ENCODE results near the gene PEX19.

The PEX19 gene

GRCh38 chr1:160261556-160261892 lies 23.4 kb downstream of the PEX19 start:
- no peaks in the 10 kb centered on the region for H3K36me3 ChIP-seq (replicated peaks)
- DNase-seq (ENCODE audit: low spot score in 2 of 2): peak; percentile 32 to 44
- H3K4me3 ChIP-seq: peak overlapping the region; percentile 76
- no peaks in the 10 kb centered on the region; the same call in 1 of the 2 replicates for H3K27me3 ChIP-seq (ENCODE audit: low read depth)
- peaks cover 12% of the 10 kb centered on the region for H3K4me1 ChIP-seq
- in situ Hi-C loops (cut with MboI; ENCODE audit: low sequenced_read_pairs): no loop called here
- H3K9me3 ChIP-seq: no peaks in the 10 kb centered on the region

- Histone ChIP-seq H3K9me3 (no peaks in the 10 kb centered on the region), H3K36me3 (replicated peaks) (no peaks in the 10 kb centered on the region), H3K4me3 (peak overlapping the region; percentile 76), H3K27me3 (ENCODE audit: low read depth) (no peaks in the 10 kb centered on the region; the same call in 1 of the 2 replicates), H3K4me1 (peaks cover 12% of the 10 kb centered on the region)
- in situ Hi-C loops (cut with MboI; ENCODE audit: low sequenced_read_pairs): no loop called here
- peak; percentile 69 to 93 for DNase-seq (ENCODE audit: low spot score in 2 of 2)
Observed at GRCh38 chr1:160260406-160261382, 24.2 kb downstream of the PEX19 start.

DNA sequence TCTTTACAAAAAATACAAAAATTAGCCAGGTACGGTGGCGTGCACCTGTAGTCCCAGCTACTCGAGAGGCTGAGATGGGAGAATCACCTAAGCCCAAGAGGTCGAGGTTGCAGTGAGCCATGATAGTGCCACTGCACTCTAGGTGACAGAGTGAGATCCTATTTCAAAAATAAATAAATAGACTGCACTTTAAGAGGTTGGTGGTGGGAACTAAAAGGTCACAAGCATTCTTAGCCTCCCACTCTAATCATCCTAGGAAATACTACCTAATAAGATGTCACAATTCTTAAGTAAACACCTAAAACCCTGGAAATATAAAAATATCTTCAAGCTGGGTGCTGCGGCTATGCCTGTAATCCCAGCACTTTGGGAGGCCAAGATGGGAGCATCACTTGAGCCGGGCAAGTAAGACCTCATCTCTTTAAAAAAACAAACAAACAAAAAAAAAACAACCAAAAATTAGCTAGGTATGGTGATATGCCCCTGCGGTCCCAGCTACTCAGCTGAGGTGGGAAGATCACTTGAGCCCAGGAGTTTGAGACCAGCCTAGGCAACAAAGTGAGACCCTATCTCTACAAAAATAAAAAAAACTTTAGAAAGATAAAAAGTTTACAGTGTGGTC lies 26.6 kb downstream of the PEX19 start:
- in situ Hi-C loops (cut with MboI; ENCODE audit: low sequenced_read_pairs): no loop called here
- H3K4me1 ChIP-seq: peaks cover 12% of the 10 kb centered on the region
- no peak overlapping the region for H3K4me3 ChIP-seq

DNA sequence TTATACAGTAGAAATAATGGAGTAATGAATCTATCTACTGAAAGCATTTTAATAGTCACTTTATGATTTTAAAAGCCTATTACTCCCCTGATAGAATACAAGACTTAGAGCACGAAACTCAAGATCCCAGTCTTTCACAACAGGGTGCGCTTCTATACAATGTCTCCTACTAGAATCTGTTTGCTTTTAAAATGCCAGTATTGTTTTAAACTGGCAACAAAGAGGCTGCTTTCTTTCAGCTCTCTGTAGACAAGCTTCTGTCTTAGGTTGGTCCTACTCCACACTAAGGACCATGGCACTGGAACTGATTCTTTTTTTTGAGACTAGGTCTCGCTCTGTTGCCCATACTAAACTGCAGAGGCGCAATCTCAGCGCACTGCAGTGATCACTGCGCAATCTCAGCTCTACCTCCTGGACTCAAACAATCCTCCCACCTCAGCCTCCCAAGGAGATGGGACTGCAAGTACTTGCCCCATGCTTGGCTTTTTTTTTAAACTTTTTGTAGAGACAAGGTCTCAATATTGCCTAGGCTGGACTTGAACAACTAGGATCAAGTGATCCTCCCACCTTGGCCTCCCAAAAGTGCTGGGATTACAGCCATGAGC lies 27.4 kb downstream of the PEX19 start:
- Histone ChIP-seq H3K4me1 (peaks cover 8% of the 10 kb centered on the region), H3K4me3 (no peak overlapping the region), H3K36me3 (replicated peaks) (no peaks in the 10 kb centered on the region), H3K27me3 (ENCODE audit: low read depth) (no peaks in the 10 kb centered on the region), H3K9me3 (no peaks in the 10 kb centered on the region)
- in situ Hi-C loops (cut with MboI; ENCODE audit: low sequenced_read_pairs): no loop called here
- no peak for DNase-seq (ENCODE audit: low spot score in 2 of 2)

More for the DNA sequence above, 26.6 kb downstream of the PEX19 start:
- Histone ChIP-seq H3K27me3 (ENCODE audit: low read depth) (no peaks in the 10 kb centered on the region), H3K9me3 (no peaks in the 10 kb centered on the region), H3K36me3 (replicated peaks) (no peaks in the 10 kb centered on the region)
- no peak for DNase-seq (ENCODE audit: low spot score in 2 of 2)

DNA sequence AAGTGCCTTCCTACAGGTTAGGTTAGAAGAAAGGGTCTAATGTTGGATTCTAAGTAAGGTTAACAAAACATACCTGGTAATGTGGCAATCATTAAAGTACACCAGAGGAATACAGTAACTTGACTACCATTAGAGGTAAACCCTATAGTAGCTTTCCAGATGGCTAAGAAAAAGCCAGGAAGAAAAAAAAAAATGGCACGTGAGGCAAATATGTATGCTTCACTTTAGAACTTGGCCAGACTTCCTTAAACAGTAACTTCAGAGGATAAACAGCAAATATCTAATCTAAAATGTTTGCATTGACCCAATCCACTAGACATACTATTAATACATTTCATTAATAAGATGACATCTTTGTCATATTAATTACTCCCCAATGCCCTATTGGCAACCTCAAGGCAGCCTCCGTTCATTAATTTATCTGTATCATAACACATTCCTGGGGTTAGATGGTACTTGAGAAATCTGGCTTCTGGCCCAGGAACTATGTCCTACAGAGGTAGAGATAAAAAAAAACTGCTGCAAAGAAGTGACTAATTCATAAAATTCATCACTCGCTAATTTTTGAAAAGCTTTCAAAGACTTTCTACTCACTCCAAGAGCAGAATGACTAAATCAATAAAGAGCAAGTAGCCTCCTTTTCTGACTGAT lies 28.4 kb downstream of the PEX19 start:
- no peaks in the 10 kb centered on the region for H3K36me3 ChIP-seq (replicated peaks)
- in situ Hi-C loops (cut with MboI; ENCODE audit: low sequenced_read_pairs): no loop called here

GRCh38 chr1:160255781-160256300 lies 29.1 kb downstream of the PEX19 start:
- in situ Hi-C loops (cut with MboI; ENCODE audit: low sequenced_read_pairs): no loop called here

More for the DNA sequence above, 28.4 kb downstream of the PEX19 start:
- Histone ChIP-seq H3K4me1 (peaks cover 8% of the 10 kb centered on the region), H3K4me3 (no peak overlapping the region), H3K27me3 (ENCODE audit: low read depth) (no peaks in the 10 kb centered on the region), H3K9me3 (no peaks in the 10 kb centered on the region)
- DNase-seq (ENCODE audit: low spot score in 2 of 2): no peak

GRCh38 chr1:160251687-160252526 lies 33.0 kb downstream of the PEX19 start:
- H3K4me1 ChIP-seq: no peaks in the 10 kb centered on the region

More at GRCh38 chr1:160255781-160256300, 29.1 kb downstream of the PEX19 start:
- H3K4me1 ChIP-seq: peaks cover 5% of the 10 kb centered on the region
- no peaks in the 10 kb centered on the region for H3K9me3 ChIP-seq
- no peak overlapping the region for H3K4me3 ChIP-seq
- no peak for DNase-seq (ENCODE audit: low spot score in 2 of 2)
- H3K27me3 ChIP-seq (ENCODE audit: low read depth): no peaks in the 10 kb centered on the region
- peaks cover 3% of the 10 kb centered on the region; the same call in 1 of the 2 replicates for H3K36me3 ChIP-seq (replicated peaks)

DNA sequence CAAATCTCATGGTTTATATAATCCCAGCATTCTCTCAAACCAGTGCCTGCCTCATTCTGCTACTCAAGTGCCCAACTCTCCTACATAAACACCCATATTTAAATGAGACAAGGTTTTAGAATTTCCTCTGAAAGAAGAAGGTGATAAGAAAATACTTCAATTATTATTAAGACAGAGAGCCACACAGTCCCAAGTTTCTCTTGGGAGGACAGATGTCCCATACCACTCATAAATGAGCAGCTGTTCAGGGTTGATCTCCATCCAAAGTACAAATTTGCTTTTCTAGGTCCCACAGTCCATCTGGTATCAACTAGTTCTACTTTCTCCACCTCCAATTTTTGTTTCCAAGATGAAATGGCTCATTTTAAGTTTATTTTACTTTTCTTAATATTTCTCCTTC lies 33.9 kb downstream of the PEX19 start:
- Histone ChIP-seq H3K36me3 (replicated peaks) (peaks cover 3% of the 10 kb centered on the region; the same call in 1 of the 2 replicates), H3K9me3 (no peaks in the 10 kb centered on the region), H3K4me1 (no peaks in the 10 kb centered on the region), H3K27me3 (ENCODE audit: low read depth) (no peaks in the 10 kb centered on the region), H3K4me3 (no peak overlapping the region)
- no peak for DNase-seq (ENCODE audit: low spot score in 2 of 2)
- in situ Hi-C loops (cut with MboI; ENCODE audit: low sequenced_read_pairs): no loop called here

More at GRCh38 chr1:160251687-160252526, 33.0 kb downstream of the PEX19 start:
- Histone ChIP-seq H3K27me3 (ENCODE audit: low read depth) (no peaks in the 10 kb centered on the region), H3K9me3 (no peaks in the 10 kb centered on the region), H3K36me3 (replicated peaks) (peaks cover 3% of the 10 kb centered on the region; the same call in 1 of the 2 replicates), H3K4me3 (no peak overlapping the region)
- DNase-seq (ENCODE audit: low spot score in 2 of 2): peak; percentile 66 to 72
- in situ Hi-C loops (cut with MboI; ENCODE audit: low sequenced_read_pairs): no loop called here

DNA sequence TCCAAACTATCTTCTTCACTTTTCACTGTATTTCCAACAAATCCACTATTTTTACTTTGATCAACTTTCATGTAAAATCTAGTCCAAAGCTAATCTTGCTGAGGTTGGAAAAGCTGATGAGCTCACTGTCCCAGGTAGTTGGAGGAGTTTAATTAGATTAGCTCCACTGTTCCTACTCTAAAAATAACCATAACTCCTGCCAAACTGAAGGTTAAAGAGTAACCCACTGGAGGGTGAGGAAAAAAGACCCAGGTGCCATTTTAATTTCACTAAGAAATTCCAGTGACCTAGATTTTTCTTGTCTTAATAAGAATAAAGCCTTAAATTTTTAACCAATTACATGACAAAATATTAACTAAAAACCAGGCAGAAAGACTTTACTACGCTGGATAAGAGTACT lies 37.9 kb downstream of the PEX19 start:
- in situ Hi-C loops (cut with MboI; ENCODE audit: low sequenced_read_pairs): loop anchor here (10.0 to 25.0 kb wide), 2 partner anchors 142 to 310 kb away; partner anchors contain the start of genes IGSF9 and TAGLN2
- H3K27me3 ChIP-seq (ENCODE audit: low read depth): no peaks in the 10 kb centered on the region
- DNase-seq (ENCODE audit: low spot score in 2 of 2): no peak
- no peak overlapping the region for H3K4me3 ChIP-seq
- H3K9me3 ChIP-seq: no peaks in the 10 kb centered on the region
- H3K36me3 ChIP-seq (replicated peaks): peaks cover 12% of the 10 kb centered on the region
- H3K4me1 ChIP-seq: peaks cover 11% of the 10 kb centered on the region

DNA sequence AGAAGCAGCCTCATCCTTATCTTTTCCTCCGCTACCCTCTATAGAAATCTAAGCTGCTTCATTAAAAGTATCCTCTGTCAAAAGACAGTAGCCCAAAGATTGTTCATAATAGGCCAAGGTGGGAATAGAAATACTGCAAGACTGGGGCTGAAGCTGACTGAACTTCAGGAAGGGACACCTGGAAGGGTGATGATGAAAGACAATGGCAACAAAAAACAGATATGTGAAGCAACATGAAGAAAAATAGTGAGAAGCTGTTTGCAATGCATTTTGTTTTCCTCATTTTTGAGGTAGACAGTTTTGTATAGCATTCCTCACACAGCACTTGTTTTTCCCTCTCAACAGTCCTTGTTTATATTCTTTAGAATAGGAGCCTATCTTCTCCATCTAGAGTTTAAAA lies 39.5 kb downstream of the PEX19 start:
- Histone ChIP-seq H3K4me3 (no peak overlapping the region), H3K36me3 (replicated peaks) (peaks cover 18% of the 10 kb centered on the region), H3K9me3 (no peaks in the 10 kb centered on the region), H3K27me3 (ENCODE audit: low read depth) (no peaks in the 10 kb centered on the region), H3K4me1 (peaks cover 11% of the 10 kb centered on the region)
- in situ Hi-C loops (cut with MboI; ENCODE audit: low sequenced_read_pairs): loop anchor here (10.0 to 25.0 kb wide), 2 partner anchors 141 to 308 kb away; partner anchors contain the start of genes IGSF9 and TAGLN2
- DNase-seq (ENCODE audit: low spot score in 2 of 2): no peak

GRCh38 chr1:160244209-160244608 lies 40.7 kb downstream of the PEX19 start:
- Histone ChIP-seq H3K27me3 (ENCODE audit: low read depth) (no peaks in the 10 kb centered on the region), H3K9me3 (no peaks in the 10 kb centered on the region), H3K4me1 (peaks cover 11% of the 10 kb centered on the region), H3K36me3 (replicated peaks) (peaks cover 30% of the 10 kb centered on the region), H3K4me3 (no peak overlapping the region)
- DNase-seq (ENCODE audit: low spot score in 2 of 2): no peak
- in situ Hi-C loops (cut with MboI; ENCODE audit: low sequenced_read_pairs): loop anchor here (10.0 to 25.0 kb wide), 2 partner anchors 139 to 307 kb away; partner anchors contain the start of genes IGSF9 and TAGLN2

DNA sequence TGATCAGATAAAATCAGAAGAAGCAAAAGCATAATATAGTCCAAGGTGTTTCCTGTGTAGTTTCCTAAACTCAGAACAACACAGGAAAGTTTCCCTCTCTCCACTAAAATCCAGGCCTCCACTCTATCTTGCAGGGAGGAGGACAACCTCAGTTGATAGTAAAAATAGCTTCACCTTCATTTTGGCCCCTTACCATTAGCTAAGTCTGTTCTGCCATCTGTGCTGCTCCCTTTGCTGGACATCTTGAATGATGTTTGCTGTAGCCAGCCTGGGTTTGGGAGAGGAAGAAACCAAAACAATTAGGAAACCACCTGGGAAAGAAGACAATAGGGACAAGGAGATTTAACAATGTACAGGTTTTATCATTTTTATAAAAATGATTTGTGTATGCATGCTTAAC lies 41.2 kb downstream of the PEX19 start:
- Histone ChIP-seq H3K36me3 (replicated peaks) (peaks cover 35% of the 10 kb centered on the region), H3K4me1 (peaks cover 11% of the 10 kb centered on the region), H3K27me3 (ENCODE audit: low read depth) (no peaks in the 10 kb centered on the region), H3K9me3 (no peaks in the 10 kb centered on the region), H3K4me3 (no peak overlapping the region)
- in situ Hi-C loops (cut with MboI; ENCODE audit: low sequenced_read_pairs): loop anchor here (10.0 to 25.0 kb wide), 2 partner anchors 139 to 306 kb away; partner anchors contain the start of genes IGSF9 and TAGLN2
- no peak for DNase-seq (ENCODE audit: low spot score in 2 of 2)
